HG03025 (cell line): ENCODE results near the gene TSFM.

ENCODE experiments used
- ATAC-seq: cut with Tn5 transposase; IDR thresholded peaks from one replicate; pipeline ENCODE4 v1.9.1; 2021; ENCODE audit warnings: mild to moderate bottlenecking, moderate library complexity; ENCODE audit not compliant: unreplicated experiment, low FRiP score

TSFM gene

GRCh38 chr12:57782608-57783465, at the start of gene TSFM:
TSFM (plus strand) TSS chr12:57782787; CDS start chr12:57782802, 15 bp downstream.
- ATAC-seq = peak; percentile 88

DNA sequence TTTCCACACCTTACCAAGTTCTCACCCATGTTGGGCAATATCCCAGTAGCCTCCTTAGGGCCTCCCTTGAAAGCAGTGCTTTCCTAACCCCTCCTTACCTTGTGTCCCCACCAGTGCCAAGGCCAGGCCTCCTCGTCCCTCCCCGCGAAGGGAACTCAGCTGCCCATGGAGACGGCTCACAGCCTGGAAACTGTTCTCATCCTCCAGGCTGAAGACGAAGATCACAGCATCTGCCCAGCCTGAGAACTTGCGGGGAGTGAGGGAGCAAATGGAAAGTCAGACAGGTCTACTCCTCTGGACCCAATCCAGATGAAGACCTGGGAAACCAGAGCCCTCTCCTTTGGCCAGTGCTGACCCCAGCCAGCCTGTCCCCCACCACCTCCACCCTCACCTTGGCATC, 48.7 kb upstream of the TSFM start:
- no peak for ATAC-seq

DNA sequence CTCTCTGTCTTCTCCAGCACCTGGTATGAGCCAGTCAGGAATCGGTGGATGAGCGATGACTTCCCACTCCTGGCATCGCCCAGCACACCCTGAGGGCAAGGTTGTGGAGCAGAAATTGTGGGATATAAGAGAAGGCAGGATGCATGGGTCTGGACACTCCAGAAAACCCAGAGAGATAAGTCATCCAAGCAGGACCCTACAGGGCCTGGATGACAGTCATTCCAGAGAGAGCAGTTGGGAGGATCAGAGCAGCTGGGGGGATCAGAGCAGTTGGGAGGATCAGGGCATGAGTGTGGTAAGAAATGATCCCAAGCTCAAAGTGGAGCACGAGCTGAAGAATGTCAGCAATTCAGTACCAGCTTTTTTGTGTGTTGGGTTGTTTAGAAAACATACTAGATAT, 48.0 kb upstream of the TSFM start:
- no peak for ATAC-seq

GRCh38 chr12:57735198-57735855, 47.3 kb upstream of the TSFM start:
- no peak for ATAC-seq

DNA sequence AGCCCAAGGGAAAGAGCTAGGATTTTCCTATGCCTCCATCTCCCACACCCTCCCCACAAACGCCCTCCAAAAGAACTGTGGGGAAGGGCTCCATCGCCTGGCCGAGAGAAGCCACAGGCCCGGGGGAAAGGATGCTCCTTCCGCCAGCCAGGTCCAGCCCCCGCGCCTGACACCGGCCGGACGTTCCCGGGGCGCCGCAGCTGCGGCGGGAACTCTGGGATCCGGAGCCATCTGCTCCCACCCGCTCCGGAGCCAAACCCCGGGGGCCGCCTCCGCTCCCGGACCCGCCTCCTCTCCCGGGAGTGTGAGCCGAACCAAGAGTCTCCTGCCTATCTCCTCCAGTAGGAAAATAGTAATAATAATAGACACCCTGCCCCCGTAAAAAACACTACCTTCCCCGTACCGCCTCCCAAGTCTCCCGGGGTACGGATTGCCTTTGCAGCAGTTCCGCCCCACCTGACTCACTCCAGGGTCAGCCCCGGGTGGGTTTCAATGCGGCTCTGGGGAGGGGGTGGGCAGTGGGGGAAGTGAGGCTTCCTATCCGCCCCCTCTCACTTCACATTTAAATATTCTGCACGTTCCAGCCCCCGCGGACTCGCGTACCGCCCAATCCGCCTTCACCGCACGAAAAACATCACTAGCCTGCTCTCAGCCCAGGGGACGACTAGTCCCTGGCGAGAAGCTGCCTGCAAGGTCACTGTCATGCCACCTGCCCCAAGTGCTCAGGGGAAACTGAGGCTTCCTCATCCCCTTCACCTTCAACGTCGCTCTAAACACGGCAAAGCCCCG, 46.4 kb upstream of the TSFM start:
- ATAC-seq = no peak

DNA sequence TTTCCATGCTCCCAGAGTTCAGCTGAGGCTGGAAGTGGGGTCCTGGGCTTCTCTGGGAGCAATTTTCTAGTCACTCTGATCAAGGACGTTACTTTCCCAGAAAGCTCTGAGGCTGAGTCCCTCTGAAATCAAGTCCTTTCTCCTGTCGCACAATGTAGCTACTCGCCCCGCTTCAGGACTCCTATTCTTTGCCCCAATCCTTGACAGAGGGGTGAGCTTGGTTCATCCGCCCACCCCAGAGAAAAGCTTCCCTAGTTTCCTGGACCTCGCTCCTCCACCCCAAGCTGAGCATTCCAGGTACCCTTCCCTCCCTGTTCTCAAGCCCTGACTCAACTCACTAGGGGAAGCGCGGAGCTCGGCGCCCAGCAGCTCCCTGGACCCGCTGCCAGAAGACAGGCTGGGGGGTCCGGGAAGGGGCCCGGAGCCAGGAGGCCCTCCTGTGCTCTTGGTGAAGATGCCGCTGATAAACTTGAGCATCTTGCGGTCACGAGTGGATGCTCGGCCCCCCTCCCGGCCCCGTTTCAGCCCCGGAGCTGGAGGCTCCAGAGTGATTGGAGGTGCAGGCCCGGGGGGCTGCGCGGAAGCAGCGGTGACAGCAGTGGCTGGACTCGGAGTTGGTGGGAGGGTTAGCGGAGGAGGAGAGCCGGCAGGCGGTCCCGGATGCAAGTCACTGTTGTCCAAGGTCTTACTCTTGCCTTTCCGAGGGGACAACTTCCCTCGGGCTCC, 45.7 kb upstream of the TSFM start:
- no peak for ATAC-seq

GRCh38 chr12:57737467-57738460, 44.8 kb upstream of the TSFM start:
- ATAC-seq = no peak

- no peak for ATAC-seq
These were observed 43.8 kb upstream of the TSFM start, which contains the start of gene AGAP2 for GRCh38 chr12:57738661-57739237. AGAP2 (minus strand) TSS chr12:57738742; CDS start chr12:57738246, 496 bp downstream.

GRCh38 chr12:57739387-57739786, 43.2 kb upstream of the TSFM start:
- ATAC-seq = no peak

DNA sequence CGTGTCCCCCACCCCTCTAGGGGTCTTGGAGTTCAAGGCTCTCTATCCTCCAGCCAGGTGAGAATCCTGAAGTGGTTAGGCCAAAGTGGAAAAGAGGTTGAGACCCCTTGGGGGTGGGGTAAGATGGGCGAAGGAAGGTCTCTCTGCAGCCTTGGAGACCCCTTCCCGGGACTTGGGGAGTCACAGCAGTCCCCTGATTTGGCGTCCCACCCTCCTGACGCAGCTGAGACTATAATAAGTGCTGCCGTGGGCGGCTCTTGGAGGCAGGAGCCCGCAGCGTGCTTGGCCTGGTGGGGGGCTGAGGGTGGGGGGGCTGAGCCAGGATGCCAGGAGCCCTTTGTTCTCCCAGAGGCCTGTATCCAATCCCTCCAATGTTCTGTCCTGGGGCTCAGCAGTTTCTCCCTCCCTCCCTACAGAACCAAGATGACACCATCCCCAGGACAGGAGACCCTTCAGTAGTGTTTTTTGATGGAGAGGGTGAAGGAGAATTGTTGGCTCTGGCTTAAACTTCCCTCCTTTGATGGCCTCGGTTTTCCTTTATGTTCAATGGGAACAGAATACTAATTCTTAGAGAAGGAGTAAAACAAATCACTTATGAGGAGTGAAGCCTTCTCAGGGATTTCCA, 42.6 kb upstream of the TSFM start:
- no peak for ATAC-seq

DNA sequence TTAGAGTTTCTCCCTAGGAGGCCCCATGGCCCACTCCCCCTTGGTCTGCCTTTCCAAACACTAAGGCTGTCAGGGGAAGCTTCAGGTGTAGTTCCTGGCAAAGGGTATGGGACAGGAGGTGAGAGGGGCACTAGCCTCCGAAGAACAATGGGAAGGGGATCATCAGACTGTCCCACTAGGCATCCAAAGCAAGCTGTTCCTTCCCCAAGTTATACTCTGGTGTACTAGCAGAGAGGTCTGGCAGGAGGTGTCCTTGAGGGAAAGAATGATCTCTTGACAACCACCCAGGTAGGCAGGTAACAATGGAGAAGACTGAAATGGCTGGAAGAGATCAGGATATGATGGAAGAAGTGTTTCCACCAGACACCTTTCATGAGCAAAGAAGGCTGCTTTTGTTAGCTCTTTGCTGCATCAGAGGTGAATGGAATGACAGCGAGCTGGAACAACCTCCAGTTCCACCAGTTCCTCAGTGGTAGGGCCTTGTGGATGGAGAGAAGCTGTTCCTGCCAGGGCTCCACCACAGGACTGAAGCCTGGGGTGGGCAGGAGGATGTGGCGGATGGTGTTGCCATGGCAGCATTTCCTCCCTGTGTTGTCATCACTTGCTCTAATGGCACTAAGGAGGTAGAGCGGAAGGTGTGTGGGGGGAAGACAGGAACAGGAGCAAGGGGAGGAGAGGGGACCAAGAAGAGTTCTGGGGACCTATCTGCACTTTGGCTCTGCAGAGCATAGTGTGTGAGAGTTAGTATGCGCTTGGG, 41.8 kb upstream of the TSFM start:
- no peak for ATAC-seq

GRCh38 chr12:57741413-57741789, 41.2 kb upstream of the TSFM start:
- no peak for ATAC-seq

DNA sequence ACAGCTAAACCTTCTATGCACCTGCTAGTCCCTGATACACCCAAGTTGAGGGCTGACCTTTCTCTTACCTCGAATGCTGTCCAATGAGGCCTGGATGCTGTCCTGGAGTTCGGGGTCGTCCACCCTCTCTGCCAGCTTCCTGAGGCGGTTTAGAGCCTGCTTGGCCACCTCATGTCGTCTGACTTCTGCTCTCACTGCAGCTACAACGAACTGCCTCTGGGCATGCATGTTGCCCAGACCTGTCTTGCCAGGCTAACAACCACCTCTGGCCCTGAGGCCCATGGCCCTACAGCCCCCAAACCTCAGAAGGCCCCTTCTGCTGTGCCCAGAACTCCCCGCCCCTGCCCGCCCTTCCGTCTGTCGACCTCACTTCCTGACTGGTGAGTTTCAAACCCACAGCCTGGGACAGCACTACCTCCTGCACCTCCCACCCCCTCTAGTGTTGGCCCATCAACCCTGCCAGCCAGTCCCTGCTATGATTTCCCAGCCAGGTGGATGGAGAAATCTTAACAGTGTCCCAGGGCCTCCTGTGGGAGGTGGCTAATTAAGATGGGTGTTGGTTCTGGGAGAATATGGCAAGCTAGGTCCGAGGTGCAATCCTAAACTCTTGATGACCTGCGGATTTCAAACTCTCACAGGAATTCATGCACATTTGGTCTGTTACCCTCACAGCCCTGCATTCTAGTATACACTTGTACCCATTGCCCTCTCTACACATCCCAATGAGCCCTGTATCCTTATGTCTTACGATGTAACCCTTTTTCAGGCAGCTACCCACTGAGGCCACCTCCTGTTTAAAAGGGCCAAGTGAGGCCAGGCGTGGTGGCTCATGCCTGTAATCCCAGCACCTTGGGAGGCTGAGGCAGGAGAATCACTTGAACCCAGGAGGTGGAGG, 40.5 kb upstream of the TSFM start:
- ATAC-seq = peak; percentile 39

- ATAC-seq = no peak
These were observed 38.8 kb upstream of the TSFM start for GRCh38 chr12:57743769-57744168.

- peak; percentile 16 for ATAC-seq
These were observed 38.3 kb upstream of the TSFM start for GRCh38 chr12:57744194-57744776.

DNA sequence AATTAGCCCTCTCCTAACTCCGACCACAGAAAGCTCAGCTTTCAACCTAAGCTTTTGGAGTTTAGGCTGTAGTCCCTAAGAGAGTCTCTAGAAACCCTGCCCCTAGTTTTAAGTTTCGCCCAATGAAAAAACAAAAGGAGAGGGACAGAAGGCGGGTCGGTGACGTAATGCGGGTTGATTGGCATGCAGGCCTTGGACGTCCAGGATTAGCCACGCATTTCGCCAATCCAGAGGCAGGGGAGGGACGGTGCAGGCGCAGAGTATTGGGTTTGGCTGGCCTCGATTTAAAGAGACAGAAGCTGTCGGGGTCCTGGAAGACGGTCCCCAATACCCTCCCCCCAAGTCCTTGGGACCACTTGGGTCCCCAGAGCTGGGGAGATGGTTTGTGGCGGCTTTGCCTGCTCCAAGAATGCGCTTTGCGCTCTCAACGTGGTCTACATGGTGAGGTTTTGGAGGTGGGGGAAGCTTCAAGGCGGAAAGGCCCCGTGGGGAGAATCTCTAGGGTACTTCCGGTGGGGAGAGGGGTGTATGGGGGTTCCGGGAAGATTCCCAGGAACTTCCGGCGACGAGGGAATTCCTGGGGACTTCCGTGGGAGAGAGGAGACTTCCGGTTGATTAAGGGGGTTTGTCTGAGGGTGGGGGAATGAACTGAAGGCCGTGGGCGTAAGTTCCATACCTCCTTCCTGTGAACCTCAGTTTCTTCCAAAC, 37.7 kb upstream of the TSFM start, which contains the start of gene TSPAN31:
Gene TSPAN31, plus strand, starts transcription at position 263 of the 708 bp plus-strand sequence. Its CDS starts 116 bp downstream, at position 379.
- ATAC-seq = peak; percentile 89
